ENCODE measurements around the gene LHFPL3. TPM values are rescaled to one million over a fixed set of nuclear protein-coding genes. Genes with fewer than 3 reads are reported as not detected.

Gene LHFPL3
- total RNA-seq, 1 experiment from 2014 or later = not detected

GRCh38 chr7:104294291-104294690 is 34.1 kb upstream of the LHFPL3 start:
- Histone ChIP-seq H3K9ac (ENCODE audit: low read length) (no peak overlapping the region), H3K4me3 (replicated peaks in 1 of 2; ENCODE audit: low read depth in 1 of 2, low read length in 2 of 2) (no peak overlapping the region), H3K4me2 (ENCODE audit: low read length) (no peak overlapping the region), H2AFZ (ENCODE audit: low read depth, low read length, poor library complexity, severe bottlenecking) (no peak overlapping the region), H3K4me1 (ENCODE audit: control insufficient read depth in 1 of 2, insufficient read depth in 2 of 2, low read length in 2 of 2) (no peaks in the 10 kb centered on the region), H3K27me3 (ENCODE audit: insufficient read depth, low read length) (peaks cover 36% of the 10 kb centered on the region), H3K27ac (ENCODE audit: low read depth, low read length) (no peak overlapping the region), H4K20me1 (ENCODE audit: insufficient read depth) (no peaks in the 10 kb centered on the region), H3K79me2 (ENCODE audit: insufficient read depth, low read length) (no peaks in the 10 kb centered on the region), H3K36me3 (ENCODE audit: control insufficient read depth in 1 of 2, insufficient read depth in 2 of 2, low read length in 2 of 2) (no peaks in the 10 kb centered on the region), H3K9me3 (ENCODE audit: control insufficient read depth in 1 of 2, insufficient read depth in 1 of 2, low read depth in 1 of 2, low read length in 2 of 2) (no peaks in the 10 kb centered on the region), H3K9me2 (ENCODE audit: insufficient read depth) (no peaks in the 10 kb centered on the region)
- TF ChIP-seq ZBTB33 (IDR thresholded peaks at IDR 0.05; ENCODE audit: extremely low read depth, insufficient replicate concordance, low read length) (no peak), ZFX (IDR thresholded peaks at IDR 0.05) (no peak), SIN3A (IDR thresholded peaks at IDR 0.05; ENCODE audit: low read depth) (no peak), YY1 (IDR thresholded peaks at IDR 0.05; ENCODE audit: extremely low read depth, insufficient replicate concordance, low read depth, low read length) (no peak), EZH2phosphoT487 (IDR thresholded peaks at IDR 0.05; ENCODE audit: borderline replicate concordance) (no peak), CBX3 (IDR thresholded peaks at IDR 0.05; ENCODE audit: low read depth) (no peak), POLR2A (IDR thresholded peaks at IDR 0.05; ENCODE audit: borderline replicate concordance, extremely low read depth, insufficient read depth, insufficient read length) (no peak), SP1 (IDR thresholded peaks at IDR 0.05; ENCODE audit: low read depth) (no peak), POLR2AphosphoS5 (IDR thresholded peaks at IDR 0.05; ENCODE audit: low read depth, low read length) (no peak)
- RAD21 ChIA-PET (ENCODE audit: low non-redundant PET in 1 of 2, low total read pairs in 2 of 2, uncharacterized antibody in 2 of 2, unreplicated experiment in 2 of 2) = no interaction called here
- intact Hi-C loops (cut with micrococcal nuclease) = no loop called here
- BruUV-seq (replicated peaks) = no TSS peak
- DNase-seq (ENCODE audit: low read depth, low spot score) = no peak
- CTCF ChIA-PET = no interaction called here
- no peak for ATAC-seq
- POLR2A ChIA-PET = no interaction called here

GRCh38 chr7:104296266-104296665 is 32.1 kb upstream of the LHFPL3 start:
- ChIA-PET POLR2A (no interaction called here), CTCF (no interaction called here), RAD21 (ENCODE audit: low non-redundant PET in 1 of 2, low total read pairs in 2 of 2, uncharacterized antibody in 2 of 2, unreplicated experiment in 2 of 2) (no interaction called here)
- Histone ChIP-seq H3K4me2 (ENCODE audit: low read length) (no peak overlapping the region), H3K9me2 (ENCODE audit: insufficient read depth) (no peaks in the 10 kb centered on the region), H3K9me3 (ENCODE audit: control insufficient read depth in 1 of 2, insufficient read depth in 1 of 2, low read depth in 1 of 2, low read length in 2 of 2) (no peaks in the 10 kb centered on the region), H4K20me1 (ENCODE audit: insufficient read depth) (no peaks in the 10 kb centered on the region), H3K27ac (ENCODE audit: low read depth, low read length) (no peak overlapping the region), H3K36me3 (ENCODE audit: control insufficient read depth in 1 of 2, insufficient read depth in 2 of 2, low read length in 2 of 2) (no peaks in the 10 kb centered on the region), H3K9ac (ENCODE audit: low read length) (no peak overlapping the region), H3K27me3 (ENCODE audit: insufficient read depth, low read length) (peaks cover 41% of the 10 kb centered on the region), H3K4me1 (ENCODE audit: control insufficient read depth in 1 of 2, insufficient read depth in 2 of 2, low read length in 2 of 2) (no peaks in the 10 kb centered on the region), H3K4me3 (replicated peaks in 1 of 2; ENCODE audit: low read depth in 1 of 2, low read length in 2 of 2) (no peak overlapping the region), H3K79me2 (ENCODE audit: insufficient read depth, low read length) (no peaks in the 10 kb centered on the region), H2AFZ (ENCODE audit: low read depth, low read length, poor library complexity, severe bottlenecking) (no peak overlapping the region)
- intact Hi-C loops (cut with micrococcal nuclease) = no loop called here
- DNase-seq (ENCODE audit: low read depth, low spot score) (no peak), ATAC-seq (no peak)
- no TSS peak for BruUV-seq (replicated peaks)
- no peak for TF ChIP-seq ELF1 (IDR thresholded peaks at IDR 0.05; ENCODE audit: borderline replicate concordance, low read depth)
- no peak for TF ChIP-seq MAX (IDR thresholded peaks at IDR 0.05)
- TF ChIP-seq CBX3 (IDR thresholded peaks at IDR 0.05; ENCODE audit: low read depth) = no peak
- TF ChIP-seq, protein P1, sequence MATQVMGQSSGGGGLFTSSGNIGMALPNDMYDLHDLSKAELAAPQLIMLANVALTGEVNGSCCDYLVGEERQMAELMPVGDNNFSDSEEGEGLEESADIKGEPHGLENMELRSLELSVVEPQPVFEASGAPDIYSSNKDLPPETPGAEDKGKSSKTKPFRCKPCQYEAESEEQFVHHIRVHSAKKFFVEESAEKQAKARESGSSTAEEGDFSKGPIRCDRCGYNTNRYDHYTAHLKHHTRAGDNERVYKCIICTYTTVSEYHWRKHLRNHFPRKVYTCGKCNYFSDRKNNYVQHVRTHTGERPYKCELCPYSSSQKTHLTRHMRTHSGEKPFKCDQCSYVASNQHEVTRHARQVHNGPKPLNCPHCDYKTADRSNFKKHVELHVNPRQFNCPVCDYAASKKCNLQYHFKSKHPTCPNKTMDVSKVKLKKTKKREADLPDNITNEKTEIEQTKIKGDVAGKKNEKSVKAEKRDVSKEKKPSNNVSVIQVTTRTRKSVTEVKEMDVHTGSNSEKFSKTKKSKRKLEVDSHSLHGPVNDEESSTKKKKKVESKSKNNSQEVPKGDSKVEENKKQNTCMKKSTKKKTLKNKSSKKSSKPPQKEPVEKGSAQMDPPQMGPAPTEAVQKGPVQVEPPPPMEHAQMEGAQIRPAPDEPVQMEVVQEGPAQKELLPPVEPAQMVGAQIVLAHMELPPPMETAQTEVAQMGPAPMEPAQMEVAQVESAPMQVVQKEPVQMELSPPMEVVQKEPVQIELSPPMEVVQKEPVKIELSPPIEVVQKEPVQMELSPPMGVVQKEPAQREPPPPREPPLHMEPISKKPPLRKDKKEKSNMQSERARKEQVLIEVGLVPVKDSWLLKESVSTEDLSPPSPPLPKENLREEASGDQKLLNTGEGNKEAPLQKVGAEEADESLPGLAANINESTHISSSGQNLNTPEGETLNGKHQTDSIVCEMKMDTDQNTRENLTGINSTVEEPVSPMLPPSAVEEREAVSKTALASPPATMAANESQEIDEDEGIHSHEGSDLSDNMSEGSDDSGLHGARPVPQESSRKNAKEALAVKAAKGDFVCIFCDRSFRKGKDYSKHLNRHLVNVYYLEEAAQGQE (IDR thresholded peaks at IDR 0.05; ENCODE audit: low read depth) = no peak
- no peak for TF ChIP-seq FOSL1 (IDR thresholded peaks at IDR 0.05; ENCODE audit: low read depth)
- no peak for TF ChIP-seq POLR2AphosphoS5 (IDR thresholded peaks at IDR 0.05; ENCODE audit: low read depth, low read length)
- TF ChIP-seq ZNF274 (IDR thresholded peaks at IDR 0.05; ENCODE audit: low read depth, low read length) = no peak
- no peak for TF ChIP-seq RAD21 (IDR thresholded peaks at IDR 0.05; ENCODE audit: low read depth)
- TF ChIP-seq SIN3A (IDR thresholded peaks at IDR 0.05; ENCODE audit: low read depth) = no peak
- TF ChIP-seq EZH2phosphoT487 (IDR thresholded peaks at IDR 0.05; ENCODE audit: borderline replicate concordance) = no peak
- TF ChIP-seq POLR2A (IDR thresholded peaks at IDR 0.05; ENCODE audit: borderline replicate concordance, extremely low read depth, insufficient read depth, insufficient read length) = no peak
